HG02885 (cell line): ENCODE data around the gene CACNA2D3.
"Not testable (repeated sequence)": the region's sequence is repeated elsewhere in the genome, so short reads cannot be mapped to it uniquely, and the experiment has no call there.

Experiments
- ATAC-seq: cut with Tn5 transposase; IDR thresholded peaks from one replicate; pipeline ENCODE4 v1.9.1; 2021; ENCODE audit warnings: mild to moderate bottlenecking; ENCODE audit not compliant: unreplicated experiment, poor library complexity

Gene CACNA2D3

DNA sequence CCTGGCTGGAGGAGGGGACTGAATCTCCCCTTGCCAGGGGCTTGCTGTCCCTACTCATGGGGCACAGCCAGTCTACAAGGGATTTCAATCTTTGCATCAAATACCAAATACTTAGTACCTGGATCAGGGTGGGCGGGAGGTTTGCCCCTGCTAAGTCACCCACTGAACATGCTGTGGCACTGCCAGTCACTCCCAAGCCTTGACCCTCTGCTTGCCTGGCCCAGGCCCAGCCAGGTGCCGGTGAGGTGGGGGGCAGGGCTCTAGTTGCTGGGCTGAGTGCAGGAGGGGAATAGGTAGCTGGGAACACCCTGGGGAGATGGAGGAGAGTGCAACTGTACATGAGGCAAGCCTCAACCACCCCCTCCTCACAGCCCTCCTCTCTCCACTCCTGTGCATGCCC, 941.8 kb downstream of the CACNA2D3 start:
- ATAC-seq = no peak

DNA sequence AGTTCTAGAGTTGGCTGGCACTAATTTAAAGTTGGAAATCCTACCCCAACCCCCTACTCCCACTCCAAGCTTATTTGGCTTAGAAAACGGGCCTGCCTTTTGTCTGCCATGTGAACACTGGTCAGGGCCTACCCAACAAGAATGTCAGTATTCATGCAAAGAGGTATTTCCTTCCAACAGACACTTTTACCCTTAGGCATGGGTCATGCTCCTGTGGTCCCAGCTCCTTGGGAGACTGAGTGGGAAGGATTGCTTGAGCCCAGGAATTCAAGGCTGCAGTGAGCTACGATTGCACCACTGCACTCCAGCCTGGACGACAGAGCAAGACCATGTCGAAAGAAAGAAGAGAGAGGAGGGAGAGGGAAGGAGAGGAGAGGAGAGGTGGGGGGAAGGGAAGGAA, 943.0 kb downstream of the CACNA2D3 start:
- ATAC-seq = no peak

DNA sequence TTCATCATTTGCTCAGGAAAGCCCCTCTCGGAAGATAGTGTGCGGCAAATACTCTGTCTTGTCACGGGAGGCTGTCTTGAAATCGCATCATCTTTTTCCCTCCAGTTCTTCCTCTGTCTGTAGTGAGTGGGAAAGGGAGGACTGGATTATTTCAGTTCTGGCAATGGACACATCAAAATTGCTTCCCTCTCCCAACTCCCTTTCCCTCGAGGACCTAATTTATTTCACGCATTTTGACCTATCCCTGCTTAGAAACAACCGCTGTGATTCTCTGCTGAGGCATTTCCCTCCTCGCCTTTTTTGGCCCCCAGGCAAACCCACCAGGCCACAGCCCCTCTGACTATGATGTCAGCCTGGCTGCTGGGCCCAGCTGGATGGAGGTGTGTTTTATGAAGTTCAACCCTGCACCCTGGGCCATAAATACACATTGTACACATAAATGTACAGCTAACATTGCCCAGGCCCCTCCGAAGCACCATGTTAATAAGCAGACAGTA, 944.2 kb downstream of the CACNA2D3 start:
- ATAC-seq = no peak

DNA sequence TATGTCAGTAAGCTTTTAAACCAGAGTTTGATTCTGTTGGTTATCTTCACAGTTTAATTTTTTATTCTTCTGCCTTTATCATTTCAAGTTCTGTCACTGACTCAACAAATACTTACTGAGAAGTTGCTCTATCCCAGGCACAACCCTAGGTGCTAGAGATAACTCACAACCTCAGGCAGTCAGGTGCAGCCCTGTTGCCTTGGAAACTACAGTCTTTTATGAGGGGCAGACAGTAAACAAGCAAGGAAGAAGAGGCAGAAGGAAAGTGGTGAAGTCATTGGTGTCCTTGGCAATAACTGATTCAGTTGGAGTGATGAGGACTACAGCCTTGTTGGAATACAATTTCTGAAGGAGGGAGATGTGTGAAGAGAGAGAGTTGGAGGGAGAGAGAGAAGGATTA, 947.6 kb downstream of the CACNA2D3 start:
- ATAC-seq = no peak

DNA sequence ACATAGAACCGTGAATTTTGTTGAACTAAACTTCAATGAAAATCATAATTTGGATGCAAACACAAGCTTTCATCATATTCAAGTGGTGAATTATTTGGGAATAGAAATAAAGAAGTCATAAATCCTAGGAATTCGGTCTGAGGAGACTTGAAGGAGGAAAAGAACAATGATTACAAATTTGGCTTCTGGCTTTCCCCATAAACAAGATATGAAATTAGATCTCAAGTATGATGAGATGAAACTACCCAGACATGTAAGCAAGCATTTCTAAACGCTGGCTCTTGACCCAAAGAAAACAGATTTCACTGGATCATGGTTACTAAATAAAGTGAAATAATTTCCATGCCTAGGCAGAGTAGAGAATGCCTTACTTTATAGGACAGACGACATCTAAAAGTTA, 952.4 kb downstream of the CACNA2D3 start:
- ATAC-seq = no peak

DNA sequence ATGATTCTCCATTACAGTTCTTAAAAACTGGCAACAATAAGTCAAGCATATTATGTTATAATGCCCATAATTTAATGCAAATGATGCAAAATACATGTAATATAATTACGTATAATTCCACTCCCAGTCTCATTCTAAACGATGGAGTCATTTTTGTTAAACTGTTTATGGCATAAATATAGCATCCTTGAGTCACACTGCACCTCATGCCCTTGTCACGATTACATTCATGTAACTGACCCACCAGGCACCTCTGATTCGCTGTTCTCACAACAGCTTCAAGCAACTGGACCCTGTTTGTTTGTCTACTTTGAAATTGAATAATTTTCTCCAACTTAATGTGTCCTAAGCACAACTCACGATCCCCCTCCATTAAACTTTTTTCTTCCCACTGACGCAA, 953.5 kb downstream of the CACNA2D3 start:
- no peak for ATAC-seq

DNA sequence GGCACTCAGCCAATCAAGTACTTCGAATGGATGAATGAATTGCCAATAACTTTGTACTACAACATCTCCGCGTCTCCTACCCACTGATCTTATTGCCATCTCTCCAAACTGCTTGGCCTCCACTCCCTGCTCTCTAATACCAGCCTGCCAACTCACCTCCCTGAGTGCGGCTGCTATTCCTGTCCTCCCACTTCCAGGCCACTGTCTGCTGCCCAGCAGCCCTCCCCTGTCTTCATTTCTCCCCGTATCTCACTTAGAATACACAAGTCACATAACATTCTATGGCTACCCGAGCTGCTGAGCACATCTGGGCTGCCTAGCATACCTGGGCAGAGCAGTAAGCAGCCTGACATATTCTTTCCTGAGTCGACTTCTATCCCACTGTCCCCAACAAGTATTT, 955.4 kb downstream of the CACNA2D3 start:
- ATAC-seq = no peak

DNA sequence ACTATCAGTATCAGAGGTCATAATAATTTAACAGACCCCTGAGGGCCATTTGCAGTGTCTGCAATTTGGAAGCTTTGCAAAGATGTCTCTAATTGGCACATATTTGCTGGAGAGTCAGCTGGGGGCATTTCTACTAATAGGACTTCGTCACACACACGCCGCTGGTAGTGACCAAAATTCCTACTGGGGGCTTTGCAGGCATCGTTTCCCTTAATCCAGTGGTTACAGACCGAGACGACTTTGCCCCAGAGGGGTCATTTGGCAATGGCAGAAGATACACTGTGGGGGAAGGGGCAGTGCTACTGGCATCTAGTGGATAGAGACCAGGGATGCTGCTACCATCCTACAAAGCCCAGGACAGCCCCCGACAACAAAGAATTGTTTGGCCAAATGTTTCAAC, 956.5 kb downstream of the CACNA2D3 start:
- no peak for ATAC-seq

DNA sequence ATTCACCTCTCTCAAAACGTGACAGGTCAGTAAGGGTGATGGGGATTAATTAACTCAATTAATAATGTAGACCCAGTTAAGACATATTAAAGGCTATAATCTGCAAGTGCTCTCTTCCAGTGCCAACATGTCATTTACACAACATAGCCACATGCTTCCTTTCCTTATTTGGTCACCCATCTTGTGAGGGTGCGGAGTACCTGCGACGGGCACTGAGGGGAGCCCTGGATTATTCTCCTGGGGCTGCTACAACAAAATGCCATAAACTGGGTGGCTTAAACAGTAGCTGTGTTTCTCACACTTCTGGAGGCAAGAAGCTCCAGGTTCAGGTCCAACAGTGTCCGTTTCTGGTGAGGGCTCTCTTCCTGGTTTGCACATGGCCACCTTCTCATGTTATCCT, 962.9 kb downstream of the CACNA2D3 start:
- no peak for ATAC-seq

DNA sequence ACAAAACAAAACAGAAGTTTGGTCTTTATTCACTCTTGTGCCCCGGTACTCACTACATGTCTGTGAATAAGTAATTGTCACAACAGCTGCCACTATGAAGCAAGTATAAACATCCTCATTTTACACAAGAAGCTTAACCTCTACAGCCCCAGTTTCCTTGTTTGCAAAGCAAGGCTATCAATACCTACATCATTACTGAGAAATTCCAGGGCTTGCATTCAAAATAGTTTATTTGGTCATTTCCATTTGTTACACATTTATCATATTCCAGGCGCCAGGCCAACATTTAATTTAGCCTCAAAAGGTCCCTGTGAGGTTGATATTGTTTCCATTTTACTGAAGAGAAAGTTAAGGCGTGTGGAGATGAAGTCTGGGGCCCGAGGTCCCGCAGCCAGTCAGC, 966.9 kb downstream of the CACNA2D3 start:
- ATAC-seq = no peak

DNA sequence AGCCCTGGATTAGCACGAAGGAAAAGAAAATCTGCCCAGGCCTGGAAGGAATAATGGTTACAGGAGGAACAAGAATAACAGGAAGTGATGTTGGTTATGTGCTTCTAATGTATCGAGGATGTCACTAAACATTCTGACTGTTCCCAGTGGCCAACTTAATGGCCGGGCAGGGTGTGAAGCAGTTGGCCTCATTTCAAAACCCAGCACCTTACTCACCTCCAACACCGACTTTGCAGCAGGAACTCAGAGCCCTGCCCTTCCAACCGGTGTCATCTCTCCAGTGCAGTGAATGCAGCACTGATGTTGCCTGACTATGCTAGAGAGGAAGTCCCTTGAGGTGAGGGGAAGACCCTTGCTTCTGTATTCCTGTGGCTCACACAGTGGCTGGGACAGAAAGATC, 967.9 kb downstream of the CACNA2D3 start:
- no peak for ATAC-seq

DNA sequence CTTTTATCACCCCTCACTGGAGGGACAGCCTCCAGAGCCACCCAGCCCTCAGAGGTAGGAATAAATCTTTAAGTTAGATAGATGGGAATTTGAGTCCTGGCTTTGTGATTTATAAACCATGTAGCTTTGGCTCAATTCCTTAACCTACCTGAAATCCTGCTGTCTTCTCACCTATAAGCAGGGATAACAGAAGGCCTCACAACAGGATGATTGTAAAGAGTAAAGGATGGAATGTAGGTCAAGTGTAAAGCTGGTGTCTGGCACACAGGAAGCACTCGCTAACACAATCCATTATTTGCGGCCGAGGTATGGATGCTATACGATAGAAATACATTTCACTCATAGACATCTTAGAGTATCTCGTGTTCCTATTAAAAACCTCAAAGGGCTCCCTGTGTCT, 968.4 kb downstream of the CACNA2D3 start:
- ATAC-seq = no peak

DNA sequence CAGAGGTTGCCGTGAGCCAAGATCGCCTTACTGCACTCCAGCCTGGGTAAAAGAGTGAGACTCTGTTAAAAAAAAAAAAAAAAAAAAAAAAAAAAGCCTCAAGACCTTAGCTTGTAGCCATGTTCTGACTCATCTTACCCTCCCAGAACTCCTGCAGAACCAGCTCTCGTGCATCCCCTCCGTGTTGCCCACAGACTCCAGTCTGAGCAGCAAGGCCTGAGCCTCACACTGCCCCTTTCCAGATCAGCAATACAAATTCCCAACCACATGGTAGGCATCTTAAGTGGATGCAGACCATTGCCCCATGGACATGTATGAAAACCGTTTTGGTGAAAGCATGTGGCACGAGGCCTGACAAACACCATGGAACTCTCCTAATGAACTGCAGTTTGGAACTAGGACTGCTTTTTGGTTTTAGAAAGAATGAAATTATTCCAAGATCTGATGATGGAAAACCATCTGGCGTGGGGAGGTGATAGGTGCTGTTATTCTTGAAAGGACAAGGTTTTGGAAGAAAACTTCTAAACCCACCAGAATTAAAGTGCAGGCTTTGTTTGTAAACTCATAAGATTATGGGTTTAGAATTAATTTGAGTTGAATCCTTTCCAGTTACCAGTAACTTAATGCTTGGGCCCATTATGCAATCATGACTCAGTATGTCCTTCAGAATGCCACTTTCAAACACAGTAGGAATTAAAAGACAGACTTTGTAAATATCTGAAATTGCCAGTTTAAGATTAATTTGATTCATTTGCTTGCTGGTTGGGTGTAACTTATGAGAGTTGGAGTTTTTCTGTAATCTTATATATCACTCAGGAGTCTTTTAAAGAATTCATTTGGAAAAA, 969.3 kb downstream of the CACNA2D3 start:
- no peak for ATAC-seq

DNA sequence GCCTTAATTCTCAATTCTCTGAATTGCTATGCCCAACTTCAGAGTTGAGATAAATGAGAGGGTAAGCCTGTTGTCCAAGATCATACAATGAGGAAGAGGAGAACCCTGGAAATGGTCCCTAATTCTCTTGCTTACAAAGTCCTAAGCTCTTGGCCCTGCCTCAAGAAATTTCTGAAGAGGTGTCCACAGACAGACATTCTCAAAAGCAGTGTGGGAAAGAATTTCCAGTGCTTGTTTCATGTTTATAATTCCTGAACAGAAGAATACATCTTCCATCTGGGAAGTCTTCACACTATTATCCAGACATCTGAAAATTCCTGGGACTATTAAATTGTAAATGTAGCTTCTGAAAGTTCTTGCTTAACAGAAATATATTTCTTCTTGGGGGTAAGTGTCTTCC, 972.3 kb downstream of the CACNA2D3 start:
- ATAC-seq = no peak

DNA sequence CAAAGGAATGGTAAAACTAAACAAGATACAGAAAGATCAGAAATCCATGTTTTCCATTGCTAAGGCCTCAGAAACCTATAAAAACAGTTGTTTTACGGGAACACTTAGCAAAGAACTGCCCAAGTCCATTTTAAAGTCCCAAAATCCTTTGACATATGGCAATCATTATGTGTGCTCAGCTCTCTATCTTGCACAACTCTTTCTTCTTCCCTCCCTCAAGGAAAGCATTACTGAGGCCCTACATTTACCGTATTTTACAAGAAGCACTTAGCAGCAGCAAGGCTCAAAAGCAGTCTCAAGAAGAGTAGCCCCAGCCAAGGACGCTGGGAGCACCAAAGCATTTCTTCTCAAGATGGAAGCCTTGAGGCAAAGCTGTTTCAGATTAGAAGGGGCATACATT, 975.1 kb downstream of the CACNA2D3 start:
- ATAC-seq = no peak

DNA sequence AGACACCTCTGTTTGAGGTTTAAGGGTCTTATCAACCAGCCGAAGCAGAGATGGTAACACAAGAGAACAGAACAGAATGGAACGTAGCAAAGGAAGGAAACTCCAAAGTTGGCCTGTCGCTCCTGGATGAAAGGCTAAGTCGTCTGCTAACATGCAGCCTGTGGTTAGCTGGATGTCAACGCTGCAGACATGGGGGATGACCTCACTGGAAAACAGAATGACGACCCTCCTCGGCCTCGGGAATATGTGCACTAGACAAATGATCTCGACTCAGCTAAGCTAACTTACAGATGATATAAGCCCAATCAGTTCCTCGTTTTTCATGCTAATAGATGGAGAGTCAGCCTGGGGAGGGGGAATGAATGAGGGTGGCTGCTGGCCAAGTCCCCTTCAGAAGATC, 983.3 kb downstream of the CACNA2D3 start:
- no peak for ATAC-seq

DNA sequence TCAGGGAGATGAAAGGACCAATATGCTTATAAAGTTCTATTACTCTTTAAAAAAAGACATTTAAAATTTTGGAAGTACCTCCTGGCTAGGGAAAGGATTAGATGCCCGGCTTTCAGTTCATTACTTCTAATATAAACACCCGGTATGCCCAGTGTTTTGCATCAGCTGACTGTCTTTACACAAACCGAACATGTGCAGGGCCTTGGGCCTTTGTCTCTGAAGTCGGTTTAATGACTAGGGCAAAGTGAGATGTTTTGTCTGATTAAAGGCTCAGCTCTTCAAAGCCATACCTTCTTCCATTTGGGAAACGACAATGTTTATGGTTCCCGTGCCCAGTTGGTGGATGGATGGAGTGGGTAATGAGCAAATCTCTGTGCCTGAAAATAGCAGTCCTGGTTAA, 984.8 kb downstream of the CACNA2D3 start:
- no peak for ATAC-seq

DNA sequence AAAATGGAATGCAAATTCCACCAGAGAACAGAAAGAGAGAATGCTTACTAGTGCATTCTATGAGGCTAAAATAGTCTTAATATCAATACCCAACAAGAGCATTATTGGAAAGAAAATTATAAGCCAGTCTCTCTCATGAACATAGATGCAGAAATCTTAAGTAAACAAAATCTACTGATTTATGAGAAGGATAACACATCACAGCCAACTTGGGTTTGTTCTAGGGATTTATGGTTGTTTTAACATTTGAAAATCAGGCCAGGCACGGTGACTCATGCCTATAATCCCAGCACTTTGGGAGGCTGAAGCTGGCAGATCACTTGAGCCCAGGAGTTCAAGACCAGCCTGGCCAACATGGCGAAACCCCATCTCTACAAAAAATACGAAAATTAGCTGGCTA, 989.6 kb downstream of the CACNA2D3 start:
- ATAC-seq = not testable (repeated sequence)

DNA sequence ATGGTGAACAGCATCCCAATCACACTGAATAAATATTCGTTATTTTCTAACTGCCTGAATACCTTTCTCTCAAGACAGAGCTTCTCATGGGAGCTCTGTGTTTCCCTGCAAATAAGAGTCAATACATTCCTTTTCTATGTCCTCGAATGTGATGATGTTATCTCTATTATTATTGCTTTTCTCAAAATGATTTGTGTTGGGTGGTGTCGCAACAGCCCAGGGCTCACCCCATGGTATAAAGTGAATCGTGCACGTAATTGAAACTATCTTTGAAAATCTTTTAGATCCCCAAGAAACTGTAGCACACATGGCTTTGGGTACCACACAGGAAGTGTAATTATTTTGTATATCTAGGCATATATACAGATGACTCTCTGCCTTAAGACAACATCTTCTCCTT, 996.1 kb downstream of the CACNA2D3 start:
- no peak for ATAC-seq

DNA sequence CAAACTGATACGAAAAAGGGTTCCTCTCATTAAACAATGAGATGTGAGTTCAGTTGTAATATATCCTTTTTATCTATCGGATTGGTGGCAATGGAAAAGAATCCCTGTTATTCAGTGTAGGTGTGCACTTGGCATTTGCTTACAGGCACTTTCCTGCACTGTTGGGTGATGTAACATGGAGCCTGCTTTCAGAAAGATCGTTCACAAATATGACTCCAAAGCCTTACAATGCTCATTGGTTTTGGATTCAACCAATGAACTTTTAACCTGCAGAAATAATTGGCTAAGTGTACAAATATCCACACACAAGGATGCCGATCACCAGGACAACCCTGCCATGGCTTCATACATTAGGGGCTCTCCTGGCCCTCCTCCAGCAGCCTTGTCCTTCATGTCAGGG, 996.9 kb downstream of the CACNA2D3 start:
- no peak for ATAC-seq

DNA sequence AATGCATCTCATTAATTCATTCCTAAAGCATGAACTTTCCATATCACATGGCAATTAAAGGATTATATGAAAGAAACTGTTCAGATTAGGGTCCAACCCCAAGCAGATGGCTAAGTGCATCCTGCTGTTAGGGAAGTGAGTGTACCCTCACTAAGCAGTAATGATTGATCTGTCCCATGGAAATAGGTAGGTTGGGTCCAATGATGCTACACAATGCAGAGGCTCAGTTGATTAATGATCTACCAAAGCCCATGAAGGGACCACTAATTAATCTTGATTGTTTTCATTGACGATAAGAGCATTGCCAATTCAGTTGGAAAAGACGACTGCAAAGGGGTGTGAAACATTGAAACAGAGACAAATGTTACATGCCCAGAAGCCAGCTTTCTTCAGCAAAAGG, 1000.0 kb downstream of the CACNA2D3 start:
- ATAC-seq = no peak
